ENCODE measurements around the gene IL1R2.

The IL1R2 gene

DNA sequence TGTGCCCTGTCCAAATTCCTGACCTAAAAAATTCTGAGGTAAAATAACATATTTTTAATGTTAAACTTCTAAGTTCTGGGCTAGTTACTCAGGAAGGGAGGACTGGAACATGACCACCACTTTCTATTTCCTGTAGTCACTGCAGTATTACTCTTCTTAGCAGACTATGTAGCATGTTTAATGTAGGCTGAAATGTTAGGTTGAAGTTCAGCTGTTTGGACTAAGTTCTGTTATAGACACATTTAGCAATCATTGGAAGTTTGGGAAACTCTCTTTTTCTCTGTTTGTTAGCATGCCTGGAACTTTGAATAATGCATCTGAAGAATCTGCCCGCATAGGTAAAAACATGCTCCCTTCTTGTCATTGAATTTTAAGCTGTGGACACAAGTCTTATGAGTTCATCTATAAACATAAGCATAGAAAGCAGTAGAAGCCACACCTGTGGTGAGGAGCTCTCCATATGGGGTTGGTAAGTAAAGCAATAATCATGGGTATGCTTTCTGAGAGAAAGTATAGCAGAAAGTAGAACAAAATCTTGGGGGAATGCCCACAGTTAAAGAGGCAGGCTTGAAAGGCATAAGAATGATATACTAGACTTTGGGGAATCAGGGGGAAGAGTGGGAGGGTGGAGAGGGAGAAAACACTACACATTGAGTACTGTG lies 52.6 kb downstream of the IL1R2 start:
- DNase-seq, result no peak

DNA sequence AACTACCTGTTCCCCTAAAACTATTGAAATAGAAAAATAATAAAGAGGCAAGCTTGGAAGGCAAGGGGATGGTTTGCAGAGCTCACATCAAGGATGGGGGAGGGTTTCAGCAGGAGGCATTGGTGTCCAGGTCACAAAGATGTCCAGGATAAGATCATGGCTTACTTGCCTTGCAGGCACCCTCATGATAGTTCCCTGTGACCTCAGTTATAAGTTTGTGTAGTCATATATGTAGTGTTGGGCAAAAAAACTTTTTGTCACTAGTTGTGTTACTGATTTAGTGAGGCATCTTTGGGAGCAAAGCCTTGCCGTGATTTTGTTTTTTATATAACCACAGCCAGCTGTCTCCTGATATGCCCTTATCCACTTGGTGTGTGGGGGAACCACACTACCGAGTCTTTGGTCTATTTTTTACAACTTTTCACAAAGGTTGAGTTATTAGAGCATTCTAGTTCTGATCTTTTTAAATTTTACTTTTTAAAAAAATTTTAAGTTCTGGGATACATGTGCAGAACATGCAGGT lies 53.3 kb downstream of the IL1R2 start:
- no peak for DNase-seq

DNA sequence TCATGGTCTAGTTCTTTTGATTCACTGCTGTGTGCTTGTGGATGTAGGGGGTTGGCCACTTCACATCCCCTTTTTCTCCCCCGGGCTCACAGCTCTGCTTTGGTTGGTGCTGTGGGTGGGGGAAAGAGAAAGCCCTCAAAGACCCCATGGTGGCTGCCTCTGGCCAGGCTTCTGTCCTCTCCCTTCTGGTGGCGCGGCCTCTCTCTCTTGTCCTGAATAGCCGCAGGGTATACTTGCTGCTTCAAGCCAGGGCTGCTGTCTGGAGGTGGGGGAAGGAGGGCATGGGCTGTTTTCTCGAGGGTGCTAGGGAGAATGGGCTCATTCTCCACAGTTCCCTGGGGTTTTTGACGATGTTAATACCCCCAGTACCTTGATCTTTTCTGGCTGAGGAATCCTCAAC lies 53.9 kb downstream of the IL1R2 start:
- no peak for DNase-seq

DNA sequence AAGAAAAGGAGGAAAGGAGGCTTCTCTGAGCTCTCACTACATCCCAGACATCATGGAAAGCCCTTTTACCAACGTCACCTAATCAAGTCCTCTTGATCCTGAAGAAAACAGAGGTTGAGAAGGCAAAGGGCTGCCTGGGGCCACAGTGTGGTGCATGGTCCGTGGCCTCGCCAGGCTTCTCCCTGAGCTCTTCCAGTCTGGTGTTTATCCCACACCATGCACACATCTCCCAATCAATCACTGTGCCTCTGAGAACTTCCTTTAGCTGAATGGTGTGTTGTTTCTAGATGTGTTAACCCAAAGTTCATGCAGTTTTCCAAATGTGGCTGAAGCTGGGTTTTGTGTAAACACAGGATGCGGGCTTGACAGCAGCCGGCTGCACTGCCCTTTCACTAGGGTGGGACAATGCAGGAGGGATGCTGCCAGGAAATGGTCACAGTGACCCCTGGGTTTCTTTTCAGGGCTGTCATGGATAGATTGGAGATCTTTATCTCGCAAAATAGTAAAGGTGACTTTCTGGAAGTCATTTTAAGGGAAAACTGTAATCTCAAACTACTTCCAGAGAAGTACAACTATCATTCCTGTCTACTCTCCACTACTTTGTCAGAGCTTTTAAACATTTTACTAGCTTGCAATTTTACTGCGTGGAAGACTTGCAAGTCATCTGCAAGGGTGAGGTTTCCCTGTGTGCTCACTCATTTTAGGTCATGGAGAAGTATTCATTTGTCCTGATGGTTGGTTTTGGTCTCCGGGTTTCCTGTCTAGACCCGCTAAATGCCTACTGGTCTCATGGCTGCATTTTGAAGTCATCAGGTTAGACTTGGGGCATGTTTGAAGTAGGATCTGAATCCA lies 54.6 kb downstream of the IL1R2 start:
- DNase-seq, result no peak

DNA sequence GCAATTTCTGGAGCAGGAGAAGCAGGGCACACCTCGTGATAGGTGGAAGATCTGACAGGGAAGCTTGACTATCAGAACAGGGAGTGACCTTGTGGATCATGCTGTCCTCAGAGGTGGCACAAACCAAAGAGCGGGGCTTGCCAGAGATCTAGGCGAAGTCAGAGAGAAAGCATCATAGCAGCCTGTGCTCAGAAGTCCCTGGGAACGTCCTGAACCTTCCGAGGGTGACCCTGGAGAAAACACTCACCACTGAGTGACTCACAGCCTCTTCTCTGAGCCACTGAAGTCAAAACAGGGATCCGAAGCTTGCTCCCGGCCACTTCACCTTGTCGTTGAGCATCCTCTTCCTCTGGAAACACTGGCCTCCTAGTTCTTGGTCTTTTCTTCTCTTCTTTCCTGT lies 56.7 kb downstream of the IL1R2 start:
- no peak for DNase-seq

DNA sequence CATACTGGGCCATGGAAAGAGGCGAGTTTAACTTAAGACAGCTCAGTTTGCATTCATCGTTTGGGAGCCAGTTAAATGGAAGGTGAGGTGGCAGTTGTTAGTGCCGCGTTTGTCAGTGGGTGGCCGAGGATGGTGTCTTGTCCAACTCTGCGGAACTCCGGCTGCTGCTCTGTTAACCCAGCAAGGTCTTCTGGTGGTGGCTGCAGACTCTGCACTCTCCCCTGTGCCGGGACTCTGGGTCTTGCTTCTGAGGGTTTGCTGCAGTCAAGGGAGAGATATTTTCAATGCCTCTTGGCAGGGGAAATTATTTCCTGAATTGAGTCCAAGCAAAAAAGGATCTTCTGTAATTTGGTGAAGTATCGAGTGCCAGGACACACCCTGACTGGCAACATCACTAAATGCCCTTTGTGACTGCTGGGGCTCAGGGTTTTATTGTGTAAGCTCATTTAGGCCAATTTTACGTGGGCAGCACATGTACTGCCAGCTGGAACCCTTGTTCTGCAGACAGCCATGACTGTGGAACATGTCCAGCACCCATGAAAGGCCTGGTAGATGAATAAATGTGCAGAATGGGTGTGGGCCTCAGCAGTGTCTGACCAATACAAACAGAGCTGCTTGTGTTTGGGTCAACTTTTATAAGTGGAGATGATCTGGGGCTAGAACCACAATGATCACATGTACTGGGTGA lies 58.1 kb downstream of the IL1R2 start:
- DNase-seq, result no peak

DNA sequence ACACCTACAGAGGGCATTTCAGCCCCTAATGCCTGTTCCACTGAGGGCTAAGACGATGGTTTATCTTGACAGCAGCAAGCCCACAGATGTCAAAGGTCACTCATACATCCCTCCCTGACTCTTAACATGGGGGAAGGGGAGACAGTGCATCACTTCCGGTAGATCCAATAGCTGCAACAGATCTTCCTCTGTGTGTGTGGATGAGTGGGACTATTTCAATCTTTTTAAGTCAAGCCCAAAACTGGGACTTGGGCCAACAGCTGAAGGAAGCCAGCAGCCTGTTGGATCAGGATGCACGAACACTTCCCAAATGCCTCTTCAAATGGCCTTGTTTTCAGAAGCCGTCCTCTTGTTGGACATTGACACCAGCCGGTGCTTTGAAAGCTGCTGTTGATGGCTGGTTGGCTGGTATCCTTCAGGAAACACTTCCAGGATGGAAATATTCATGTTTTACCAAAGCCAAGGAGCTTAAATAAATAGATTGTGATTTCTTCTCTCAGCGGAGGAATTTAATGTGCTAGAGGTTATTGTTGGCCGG lies 59.2 kb downstream of the IL1R2 start:
- no peak for DNase-seq

DNA sequence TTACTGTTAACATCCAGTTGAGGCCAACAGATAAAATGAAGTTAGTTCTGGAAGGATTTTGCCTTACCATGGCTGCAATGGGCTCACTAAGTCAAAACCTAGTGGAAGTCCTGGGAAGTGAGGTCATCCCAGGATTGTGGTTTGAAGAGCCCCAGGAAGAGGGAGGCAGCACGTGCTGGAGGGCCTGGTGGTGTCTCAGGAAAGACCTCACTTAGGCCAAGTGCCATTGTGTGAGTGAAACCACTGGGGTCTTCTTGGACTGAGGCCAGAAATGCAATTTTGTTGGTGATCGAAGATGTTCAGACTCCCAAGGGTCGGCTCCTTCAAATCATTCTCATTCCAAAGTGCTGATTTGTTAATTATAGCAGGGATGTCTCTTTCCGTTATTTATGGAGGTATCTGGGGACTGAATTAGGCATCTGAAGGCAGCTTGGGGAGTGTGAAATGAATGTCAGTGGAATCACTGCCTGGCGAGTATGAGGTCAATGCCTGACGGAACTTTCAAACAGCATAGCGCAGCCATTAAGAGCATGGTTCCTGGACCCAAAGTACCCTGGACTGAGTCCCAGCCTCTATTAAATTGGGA lies 60.0 kb downstream of the IL1R2 start:
- DNase-seq, result no peak

DNA sequence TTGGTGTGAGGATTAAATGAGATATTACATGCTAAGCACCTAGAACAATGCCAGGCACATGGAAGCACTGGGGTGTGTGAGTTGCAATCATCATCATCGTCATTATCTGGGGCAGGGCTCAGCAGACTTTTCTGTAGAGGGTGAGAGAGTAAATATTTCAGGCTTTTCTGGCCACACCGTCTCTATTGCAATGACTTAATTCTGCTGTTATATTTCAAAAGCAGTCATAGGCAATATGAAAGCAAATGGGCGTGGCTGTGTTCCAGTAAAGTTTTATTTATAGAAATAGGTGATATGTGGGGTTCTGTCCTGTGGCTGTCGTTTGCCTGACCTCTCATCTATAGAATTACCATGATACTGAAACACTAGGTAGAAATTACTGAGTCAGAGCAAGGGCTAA lies 60.6 kb downstream of the IL1R2 start:
- no peak for DNase-seq

DNA sequence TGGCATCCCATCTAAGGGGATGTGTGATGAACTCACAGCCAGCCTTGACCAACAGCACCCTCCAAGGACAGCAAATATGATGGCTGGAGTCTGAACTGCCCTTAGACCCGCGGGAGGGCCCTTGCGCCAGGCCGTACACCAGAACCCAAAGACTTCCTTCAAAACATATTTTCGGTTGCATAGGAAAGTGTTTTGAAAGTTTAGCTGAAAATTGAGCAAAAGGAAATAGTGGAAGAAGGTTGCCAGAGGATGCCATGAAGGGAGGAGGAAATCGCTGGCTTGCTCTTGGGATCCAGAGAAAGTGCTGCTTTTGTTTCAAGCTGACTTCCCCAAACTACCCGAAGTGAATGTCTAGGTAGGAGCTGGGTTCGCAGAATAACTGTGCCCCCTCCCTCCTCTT lies 61.3 kb downstream of the IL1R2 start:
- DNase-seq, result no peak

DNA sequence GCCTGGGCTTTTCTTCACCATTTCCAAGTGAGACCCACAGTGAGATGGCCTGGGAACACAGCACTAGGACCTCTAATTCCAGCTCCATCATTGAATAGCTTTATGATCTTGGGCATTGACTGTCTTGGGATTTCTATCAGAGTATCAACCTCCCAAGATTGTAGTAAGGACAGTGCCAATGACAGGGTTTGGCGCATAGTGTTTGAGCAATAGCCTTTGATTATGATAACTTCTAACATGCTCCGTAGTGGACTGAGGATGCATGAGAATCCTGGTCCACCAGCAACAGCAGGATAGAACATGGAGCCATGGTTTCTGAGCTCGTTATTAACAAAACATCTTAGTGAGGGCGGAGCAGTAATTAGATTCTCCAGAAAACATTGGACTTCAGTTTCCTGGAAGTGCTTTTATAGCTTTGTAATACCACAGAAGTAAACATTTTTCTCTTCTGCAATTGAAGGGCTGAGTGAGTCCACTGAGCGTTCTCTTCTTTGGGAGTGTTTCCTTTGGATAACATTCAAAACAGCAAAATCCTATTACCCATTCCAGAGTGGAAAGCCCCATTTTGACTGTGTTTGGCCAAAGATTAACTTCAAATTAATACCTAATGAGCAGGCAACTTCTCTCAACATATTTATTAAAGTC lies 63.7 kb downstream of the IL1R2 start:
- no peak for DNase-seq

DNA sequence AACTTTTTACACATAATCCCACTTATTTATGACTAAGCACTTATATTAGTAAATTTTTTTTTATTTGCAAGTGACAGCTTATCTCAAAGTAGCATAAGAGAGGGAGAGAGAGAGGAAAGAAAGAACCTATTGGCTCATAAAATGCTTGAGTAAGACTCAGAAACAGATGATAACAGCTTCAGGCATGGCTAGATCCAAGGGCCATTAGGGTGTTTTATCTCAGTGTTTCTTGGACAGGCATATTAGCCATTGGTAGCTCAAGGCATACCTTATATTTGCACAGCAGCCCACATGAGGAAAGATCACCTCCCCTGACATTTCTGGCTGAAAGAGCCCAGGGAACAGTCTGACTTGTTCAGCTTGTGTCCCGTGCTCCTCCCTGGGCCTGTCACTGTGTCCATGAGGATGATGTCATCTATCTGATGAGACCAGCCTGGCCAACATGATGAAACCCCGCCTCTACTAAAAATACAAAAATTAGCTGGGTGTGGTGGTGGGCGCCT lies 64.4 kb downstream of the IL1R2 start:
- no peak for DNase-seq

DNA sequence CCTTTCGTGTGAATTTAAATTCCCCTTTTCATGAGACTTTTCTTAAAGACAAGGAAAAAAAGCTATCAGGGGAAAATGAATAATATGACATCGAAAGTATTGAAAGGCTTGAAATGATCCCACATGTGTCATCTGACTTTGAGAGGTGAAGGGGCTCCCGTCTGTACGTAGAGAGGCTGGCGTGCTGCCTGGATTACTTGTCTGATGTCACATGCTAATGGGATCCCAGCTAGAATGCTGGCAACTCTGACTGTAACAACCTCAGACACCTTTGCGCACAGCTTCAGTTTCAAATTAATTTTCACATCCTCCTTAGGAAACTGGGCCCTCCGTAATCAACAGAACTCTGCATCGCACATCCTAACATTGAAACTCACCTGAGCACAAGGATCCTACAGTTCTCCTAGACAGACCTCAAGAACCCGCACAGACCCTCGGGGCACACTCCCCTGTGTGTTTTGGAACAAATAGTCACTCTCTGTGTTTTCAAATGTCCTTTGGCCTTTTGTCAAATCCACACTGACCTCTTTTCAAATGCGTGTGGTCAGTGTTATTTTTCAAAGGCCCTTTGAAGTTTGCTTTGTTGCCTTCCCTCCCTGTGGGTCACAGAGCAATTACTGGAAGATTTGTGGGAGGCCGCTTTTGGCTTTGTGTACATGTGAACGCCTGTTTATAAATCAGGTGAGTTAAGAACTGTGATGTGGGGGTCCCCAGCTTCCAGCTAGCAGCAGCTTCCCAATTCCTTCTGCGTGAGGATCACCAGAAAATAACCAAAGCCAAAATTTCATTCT lies 65.9 kb downstream of the IL1R2 start:
- DNase-seq, result no peak

DNA sequence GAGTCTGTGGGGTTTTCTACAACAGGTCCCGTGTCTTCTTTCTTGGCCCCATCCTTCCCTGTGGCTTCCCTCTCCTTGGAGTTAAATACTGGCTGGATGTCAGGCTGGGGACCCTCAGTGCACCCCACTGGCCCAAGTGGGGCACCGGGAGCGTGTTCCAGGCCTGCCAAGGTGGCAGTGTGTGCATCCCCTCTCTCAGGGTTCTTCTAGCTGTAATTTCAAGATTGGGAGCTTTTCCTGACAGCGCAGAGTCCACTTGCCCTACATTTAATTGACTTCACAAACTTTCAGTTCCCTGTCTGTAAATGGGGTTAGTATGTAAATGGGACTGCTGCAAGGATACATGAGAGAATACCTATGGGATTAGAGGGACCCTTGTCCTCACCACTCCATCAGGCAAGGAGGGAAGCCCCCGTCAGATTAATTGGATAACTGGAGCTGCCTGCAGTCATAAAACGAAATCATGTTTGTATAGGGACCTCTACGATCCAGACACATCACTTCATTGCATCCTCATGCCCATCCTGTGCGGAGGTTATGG lies 66.6 kb downstream of the IL1R2 start:
- no peak for DNase-seq

DNA sequence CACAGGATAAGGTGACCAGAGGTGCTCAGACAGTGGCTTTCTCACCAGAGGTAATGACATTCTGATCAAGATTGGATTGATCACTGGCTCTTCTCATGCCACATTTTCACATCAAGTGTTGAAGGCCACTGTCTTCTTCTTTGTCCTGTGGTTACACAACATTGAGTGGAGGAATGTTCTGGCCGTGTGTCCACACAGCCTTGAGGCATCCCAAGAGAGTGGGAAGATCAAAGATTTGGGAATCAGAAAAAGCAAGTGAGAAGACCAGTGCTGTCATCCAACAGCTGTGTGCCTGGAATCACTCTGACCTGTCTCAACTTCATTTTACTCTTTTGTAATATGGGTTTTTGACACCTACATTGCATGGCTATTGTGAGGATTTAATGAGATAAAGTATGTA lies 67.4 kb downstream of the IL1R2 start:
- no peak for DNase-seq

DNA sequence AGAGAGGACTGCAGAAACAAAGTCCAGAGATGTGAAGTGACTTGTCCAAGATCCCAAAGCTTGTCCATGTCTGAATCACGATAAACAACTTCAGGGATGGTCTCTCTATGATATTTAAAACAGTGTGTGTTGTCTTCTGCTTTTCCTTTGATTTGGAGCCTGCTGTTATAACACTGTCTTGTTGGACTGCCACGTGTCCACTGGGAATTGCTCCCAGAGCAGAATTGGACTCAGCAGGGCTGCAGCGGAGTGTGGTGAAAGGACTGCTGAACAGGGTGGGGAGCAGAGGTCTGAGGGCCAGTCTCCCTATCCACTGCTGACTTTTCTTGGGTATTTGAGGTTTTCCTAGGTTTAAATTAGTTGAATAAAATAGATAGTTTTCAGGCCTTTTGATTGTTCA lies 68.3 kb downstream of the IL1R2 start:
- DNase-seq, result no peak

DNA sequence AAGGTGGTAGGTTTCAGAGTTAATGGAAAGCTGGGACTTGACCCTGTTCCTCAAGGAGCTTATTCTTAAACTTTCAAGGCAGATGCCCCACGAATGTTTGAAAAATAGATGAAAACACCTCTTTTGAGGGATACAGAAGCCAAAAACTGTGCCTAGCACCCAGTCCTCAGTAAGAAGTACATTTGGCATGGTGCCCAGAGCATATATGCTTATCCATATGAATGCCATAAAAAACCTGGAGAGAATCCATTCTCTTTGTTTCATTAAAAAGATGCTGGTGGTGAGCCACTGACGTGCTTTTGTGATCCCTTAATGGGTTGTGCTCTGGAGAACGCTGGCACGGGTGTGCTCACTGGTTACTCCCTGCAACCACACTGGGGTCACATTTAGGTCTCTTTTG lies 69.0 kb downstream of the IL1R2 start:
- peak in 1 of 2 experiments; percentile 1 for DNase-seq

DNA sequence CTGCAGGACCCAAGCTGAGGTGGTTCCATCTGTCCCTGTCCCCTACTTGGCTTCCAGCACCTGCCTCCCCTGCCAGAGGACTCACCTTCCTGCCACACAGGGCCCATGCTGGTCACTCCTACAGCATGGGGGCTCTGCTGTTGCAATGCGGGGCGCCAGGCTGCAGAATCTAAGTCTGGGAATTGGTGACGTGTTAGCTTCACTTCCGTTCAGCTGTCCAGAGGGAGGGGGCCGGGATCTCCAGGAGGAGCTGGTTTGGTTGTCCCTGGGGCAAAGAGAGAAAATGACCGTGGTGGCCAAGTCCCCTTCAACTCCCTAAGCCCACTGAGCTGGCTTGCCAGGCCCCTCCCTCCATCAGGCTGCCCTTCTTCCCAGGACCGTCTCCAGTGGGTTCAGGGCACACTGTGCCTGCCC lies 69.5 kb downstream of the IL1R2 start:
- DNase-seq, result no peak

DNA sequence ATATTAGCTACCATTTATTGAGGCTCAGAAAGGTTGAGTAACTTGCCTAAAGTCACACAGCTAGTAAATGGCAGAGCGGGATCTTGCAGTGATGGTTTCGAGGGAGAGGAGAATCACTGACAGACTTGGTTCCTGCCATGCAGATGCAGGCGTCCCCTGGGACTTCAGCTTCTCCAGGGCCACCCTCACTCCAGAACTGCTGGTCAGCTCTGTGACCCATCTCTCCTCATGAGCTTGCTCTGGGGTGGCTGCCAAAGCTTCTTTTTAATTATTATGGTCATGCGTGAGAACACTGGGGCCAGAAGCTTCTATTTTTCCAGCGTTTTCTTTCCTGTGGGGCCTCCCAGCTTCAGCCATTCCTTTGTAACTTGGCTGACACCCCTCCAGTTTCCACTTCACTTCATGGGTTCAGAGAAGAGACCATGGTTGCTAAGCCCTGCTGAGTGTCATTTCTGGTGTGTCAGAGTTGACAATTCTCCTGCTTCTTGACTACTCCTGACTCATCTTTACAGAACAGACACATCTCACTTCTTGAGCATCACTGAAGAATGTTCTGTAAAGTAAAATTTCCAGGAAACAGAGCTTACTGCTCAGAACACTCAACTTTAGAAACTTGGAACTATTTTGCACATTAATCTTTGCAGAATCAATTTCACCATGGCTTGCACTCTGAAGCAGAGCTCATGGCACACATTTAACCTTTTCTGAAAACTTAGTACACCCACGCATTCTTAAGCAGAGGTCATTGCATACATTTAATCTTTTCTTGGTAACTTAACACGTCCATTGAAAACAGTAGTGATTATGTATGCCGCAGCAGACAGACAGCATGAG lies 70.4 kb downstream of the IL1R2 start:
- DNase-seq, result no peak

DNA sequence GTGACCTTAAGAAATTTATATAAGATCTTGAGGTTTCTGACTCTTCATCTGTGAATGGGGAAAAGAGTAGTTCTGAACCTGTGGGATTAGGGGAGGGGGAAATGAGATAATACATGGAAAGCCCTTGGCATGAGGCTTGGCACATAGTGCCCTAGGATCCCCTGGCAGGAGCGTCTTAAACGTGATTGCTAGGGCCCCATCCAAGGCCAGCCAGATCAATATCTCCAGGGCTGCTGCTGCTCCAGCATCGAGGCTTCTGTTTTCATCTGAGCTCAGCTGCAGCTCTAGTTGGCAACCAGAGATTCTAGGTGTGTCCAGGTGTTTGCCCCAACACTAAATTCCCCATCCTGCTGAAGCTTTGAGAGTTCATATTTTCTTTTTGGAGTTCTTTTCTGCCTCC lies 71.0 kb downstream of the IL1R2 start:
- no peak for DNase-seq
